HepG2 (cell line): ENCODE measurements around the gene GRHPR. TPM values are rescaled to one million over a fixed set of nuclear protein-coding genes. Genes with fewer than 3 reads are reported as not detected.

Source experiments
- BORCS8-MEF2B ChIP-seq: sonication (generic); formaldehyde crosslinking; IDR thresholded peaks from 2 replicates; pipeline ENCODE4 v1.8.0; 2022; ENCODE audit warnings: mild to moderate bottlenecking, missing genetic modification reagents
- CBX2 ChIP-seq, 2 experiments: fragments of 200-600 bp in 1 of 2; sonication (generic); formaldehyde crosslinking in 1 of 2; IDR thresholded peaks; 2 replicates each; pipeline versions ENCODE4 v1.7.0 to v1.8.1; 2018 to 2022; ENCODE audit warnings: low read depth in 2 of 2, low read length in 1 of 2, mild to moderate bottlenecking in 1 of 2, missing genetic modification reagents in 1 of 2
- CEBPB ChIP-seq: IDR thresholded peaks from 2 replicates; pipeline ENCODE4 v1.6.1; 2011; ENCODE audit warnings: low read depth, low read length, improper control_type of control experiment, borderline replicate concordance
- EED ChIP-seq: sonication (generic); formaldehyde crosslinking; IDR thresholded peaks from 2 replicates; pipeline ENCODE4 v1.5.0; 2020; ENCODE audit warnings: mild to moderate bottlenecking, missing genetic modification reagents
- FOXA1 ChIP-seq, 2 experiments: fragments of 450-650 bp in 1 of 2; sonication (generic) in 1 of 2; formaldehyde crosslinking in 1 of 2; IDR thresholded peaks; 2 replicates each; pipeline versions ENCODE4 v1.4.0 to v1.6.1; 2016 to 2020; ENCODE audit warnings: missing genetic modification reagents in 1 of 2
- ISX ChIP-seq: sonication (generic); formaldehyde crosslinking; conservative IDR thresholded peaks from 2 replicates; pipeline ENCODE4 v1.5.0; 2020; ENCODE audit warnings: missing genetic modification reagents
- KLF9 ChIP-seq: IDR thresholded peaks from 2 replicates; pipeline ENCODE4 v1.6.1; 2016; ENCODE audit warnings: low read depth
- KMT2B ChIP-seq: IDR thresholded peaks from 2 replicates; pipeline ENCODE4 v1.6.1; 2016; ENCODE audit warnings: missing genetic modification reagents, missing compliant biosample characterization
- NR2C2 ChIP-seq: sonication (generic); formaldehyde crosslinking; IDR thresholded peaks from 2 replicates; pipeline ENCODE4 v1.4.0; 2020; ENCODE audit warnings: missing genetic modification reagents, mild to moderate bottlenecking, moderate library complexity, borderline replicate concordance
- SKI ChIP-seq: fragments of 450-650 bp; IDR thresholded peaks from one replicate; pipeline ENCODE4 v1.6.1; 2018; ENCODE audit warnings: mild to moderate bottlenecking; ENCODE audit not compliant: partially characterized antibody
- SP4 ChIP-seq: sonication (generic); formaldehyde crosslinking; IDR thresholded peaks from 2 replicates; pipeline ENCODE4 v1.8.1; 2023; ENCODE audit warnings: mild to moderate bottlenecking, missing genetic modification reagents
- SRY ChIP-seq: sonication (generic); formaldehyde crosslinking; IDR thresholded peaks from 2 replicates; pipeline ENCODE4 v1.8.0; 2022; ENCODE audit warnings: mild to moderate bottlenecking, missing genetic modification reagents
- TMF1 ChIP-seq: sonication (generic); formaldehyde crosslinking; IDR thresholded peaks from 2 replicates; pipeline ENCODE4 v1.8.1; 2022; ENCODE audit warnings: low read depth, missing genetic modification reagents
- ZC3H13 ChIP-seq: sonication (generic); formaldehyde crosslinking; IDR thresholded peaks from 2 replicates; pipeline ENCODE4 v1.8.1; 2023; ENCODE audit warnings: mild to moderate bottlenecking, missing genetic modification reagents, moderate library complexity
- ZNF225 ChIP-seq: sonication (generic); formaldehyde crosslinking; IDR thresholded peaks from 2 replicates; pipeline ENCODE4 v1.4.0; 2020; ENCODE audit warnings: mild to moderate bottlenecking, missing genetic modification reagents
- ZNF747 ChIP-seq: sonication (generic); formaldehyde crosslinking; IDR thresholded peaks from 2 replicates; pipeline ENCODE4 v1.8.1; 2023; ENCODE audit warnings: missing genetic modification reagents, mild to moderate bottlenecking, borderline replicate concordance
- ZNF839 ChIP-seq: sonication (generic); formaldehyde crosslinking; IDR thresholded peaks from 2 replicates; pipeline ENCODE4 v1.4.0; 2020; ENCODE audit warnings: missing genetic modification reagents, mild to moderate bottlenecking, borderline replicate concordance
- polyA plus RNA-seq, 8 experiments: library from polyadenylated mRNA; depleted of rRNA in 3 of 8; stranded (reverse) in 7 of 8; unstranded in 1 of 8; fragments of >200 nt; fragmentation: Illumina TruSeq in 4 of 8; extraction: Trizol in 4 of 8; gene quantifications; 2 replicates each; pipeline versions ENCODE4 v1.2.1 to v1.2.3, GENCODE V29; 2011 to 2016; ENCODE audit warnings: low read depth in 4 of 8, missing spikeins in 1 of 8, mixed read lengths in 1 of 8; ENCODE audit not compliant: insufficient read depth in 1 of 8
- total RNA-seq, 5 experiments: library from RNA; depleted of rRNA; stranded (reverse); fragments of >200 nt; fragmentation: Illumina TruSeq; extraction: Trizol; gene quantifications; 2 replicates each; pipeline ENCODE4 v1.2.3, GENCODE V29; 2016; ENCODE audit warnings: low read depth in 1 of 5
- TF ChIP-seq, protein P1 (sequence below): sonication (generic); formaldehyde crosslinking; IDR thresholded peaks from 2 replicates; pipeline ENCODE4 v1.5.0; 2020; ENCODE audit warnings: mild to moderate bottlenecking, missing genetic modification reagents, moderate library complexity
- TF ChIP-seq, protein P2 (sequence below): sonication (generic); formaldehyde crosslinking; conservative IDR thresholded peaks from 2 replicates; pipeline ENCODE4 v1.8.0; 2022; ENCODE audit warnings: mild to moderate bottlenecking, moderate library complexity, missing genetic modification reagents
- TF ChIP-seq, protein P3 (sequence below), 2 experiments: sonication (generic) in 1 of 2; formaldehyde crosslinking in 1 of 2; IDR thresholded peaks; 2 replicates each; pipeline versions ENCODE4 v1.4.0 to v1.6.1; 2018 to 2020; ENCODE audit warnings: missing genetic modification reagents in 2 of 2, borderline replicate concordance in 1 of 2, low read depth in 1 of 2, mild to moderate bottlenecking in 1 of 2, missing biosample characterization in 1 of 2
- TF ChIP-seq, protein P4 (sequence below): sonication (generic); formaldehyde crosslinking; IDR thresholded peaks from 2 replicates; pipeline ENCODE4 v1.4.0; 2020; ENCODE audit warnings: missing genetic modification reagents

GRHPR gene
- total and polyA plus RNA-seq, 2 of the 13 experiments (the other 11 are each of a cell fraction or from before 2014, with no cell fraction given) = 113 to 115 TPM

DNA sequence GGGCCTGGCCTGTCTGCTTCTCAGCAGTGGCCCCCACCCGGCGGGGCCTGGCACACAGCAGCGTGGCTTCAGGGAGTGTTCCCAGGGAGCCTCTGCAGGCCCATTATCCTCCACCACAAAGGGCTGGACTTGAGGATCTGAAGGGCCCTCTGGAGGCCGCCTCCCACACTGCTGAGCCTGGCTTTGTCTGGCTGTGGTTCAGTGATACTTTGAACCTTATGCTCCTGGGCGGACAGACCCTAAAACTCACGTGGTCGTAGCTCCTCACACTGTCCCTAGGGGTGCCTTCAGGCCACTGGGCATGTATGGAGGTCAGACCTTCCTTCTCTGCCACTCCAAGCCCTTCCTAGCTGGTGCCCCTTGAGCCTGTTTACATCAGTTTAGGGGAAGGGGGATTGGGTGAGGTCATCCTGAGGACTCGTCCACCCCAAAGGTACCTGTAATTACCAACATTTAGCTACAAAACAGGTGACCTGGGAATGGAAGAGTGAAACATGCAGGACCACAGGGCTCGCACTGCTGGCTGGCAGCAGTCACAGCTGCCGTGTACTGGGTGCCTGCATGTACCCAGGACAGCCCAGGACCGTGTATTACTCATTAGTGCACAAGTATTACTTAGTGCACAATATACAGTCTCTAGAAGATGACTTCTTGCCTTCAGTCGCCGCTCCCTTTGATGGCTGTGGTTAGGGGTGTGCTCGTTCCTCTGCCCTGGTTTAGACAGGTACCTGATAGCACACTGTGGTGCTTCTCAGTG lies 8.5 kb downstream of the GRHPR start (continued):
- TF ChIP-seq, protein P1, sequence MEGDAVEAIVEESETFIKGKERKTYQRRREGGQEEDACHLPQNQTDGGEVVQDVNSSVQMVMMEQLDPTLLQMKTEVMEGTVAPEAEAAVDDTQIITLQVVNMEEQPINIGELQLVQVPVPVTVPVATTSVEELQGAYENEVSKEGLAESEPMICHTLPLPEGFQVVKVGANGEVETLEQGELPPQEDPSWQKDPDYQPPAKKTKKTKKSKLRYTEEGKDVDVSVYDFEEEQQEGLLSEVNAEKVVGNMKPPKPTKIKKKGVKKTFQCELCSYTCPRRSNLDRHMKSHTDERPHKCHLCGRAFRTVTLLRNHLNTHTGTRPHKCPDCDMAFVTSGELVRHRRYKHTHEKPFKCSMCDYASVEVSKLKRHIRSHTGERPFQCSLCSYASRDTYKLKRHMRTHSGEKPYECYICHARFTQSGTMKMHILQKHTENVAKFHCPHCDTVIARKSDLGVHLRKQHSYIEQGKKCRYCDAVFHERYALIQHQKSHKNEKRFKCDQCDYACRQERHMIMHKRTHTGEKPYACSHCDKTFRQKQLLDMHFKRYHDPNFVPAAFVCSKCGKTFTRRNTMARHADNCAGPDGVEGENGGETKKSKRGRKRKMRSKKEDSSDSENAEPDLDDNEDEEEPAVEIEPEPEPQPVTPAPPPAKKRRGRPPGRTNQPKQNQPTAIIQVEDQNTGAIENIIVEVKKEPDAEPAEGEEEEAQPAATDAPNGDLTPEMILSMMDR (CRISPR knock-in tag) = peak; percentile 74
- TF ChIP-seq KLF9 (CRISPR knock-in tag) = no peak
- no peak for TF ChIP-seq SRY
- TF ChIP-seq NR2C2 (CRISPR knock-in tag) = peak; percentile 52
- peak; percentile 44; the same call in 1 of the 2 replicates for TF ChIP-seq ZC3H13 (CRISPR knock-in tag)
- no peak for TF ChIP-seq ISX (CRISPR knock-in tag)
- TF ChIP-seq ZNF225 (CRISPR knock-in tag) = no peak
- 0 out of 2 replicates have a peak, but pooled peaks have one; percentile 51 for TF ChIP-seq KMT2B
- no peak for TF ChIP-seq CEBPB
- TF ChIP-seq SP4 (CRISPR knock-in tag) = 0 out of 2 replicates have a peak, but pooled peaks have one; percentile 5
- no peak for TF ChIP-seq CBX2 (IDR thresholded peaks at IDR 0.05; ENCODE audit: low read depth, low read length)
- TF ChIP-seq CBX2 (CRISPR knock-in tag; IDR thresholded peaks at IDR 0.05; ENCODE audit: low read depth) = no peak
- TF ChIP-seq EED (CRISPR knock-in tag) = no peak
- TF ChIP-seq ZNF839 (CRISPR knock-in tag) = no peak
- TF ChIP-seq, protein P2, sequence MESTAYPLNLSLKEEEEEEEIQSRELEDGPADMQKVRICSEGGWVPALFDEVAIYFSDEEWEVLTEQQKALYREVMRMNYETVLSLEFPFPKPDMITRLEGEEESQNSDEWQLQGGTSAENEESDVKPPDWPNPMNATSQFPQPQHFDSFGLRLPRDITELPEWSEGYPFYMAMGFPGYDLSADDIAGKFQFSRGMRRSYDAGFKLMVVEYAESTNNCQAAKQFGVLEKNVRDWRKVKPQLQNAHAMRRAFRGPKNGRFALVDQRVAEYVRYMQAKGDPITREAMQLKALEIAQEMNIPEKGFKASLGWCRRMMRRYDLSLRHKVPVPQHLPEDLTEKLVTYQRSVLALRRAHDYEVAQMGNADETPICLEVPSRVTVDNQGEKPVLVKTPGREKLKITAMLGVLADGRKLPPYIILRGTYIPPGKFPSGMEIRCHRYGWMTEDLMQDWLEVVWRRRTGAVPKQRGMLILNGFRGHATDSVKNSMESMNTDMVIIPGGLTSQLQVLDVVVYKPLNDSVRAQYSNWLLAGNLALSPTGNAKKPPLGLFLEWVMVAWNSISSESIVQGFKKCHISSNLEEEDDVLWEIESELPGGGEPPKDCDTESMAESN (CRISPR knock-in tag) = peak; percentile 60; the same call in 1 of the 2 replicates
- TF ChIP-seq, protein P3, sequence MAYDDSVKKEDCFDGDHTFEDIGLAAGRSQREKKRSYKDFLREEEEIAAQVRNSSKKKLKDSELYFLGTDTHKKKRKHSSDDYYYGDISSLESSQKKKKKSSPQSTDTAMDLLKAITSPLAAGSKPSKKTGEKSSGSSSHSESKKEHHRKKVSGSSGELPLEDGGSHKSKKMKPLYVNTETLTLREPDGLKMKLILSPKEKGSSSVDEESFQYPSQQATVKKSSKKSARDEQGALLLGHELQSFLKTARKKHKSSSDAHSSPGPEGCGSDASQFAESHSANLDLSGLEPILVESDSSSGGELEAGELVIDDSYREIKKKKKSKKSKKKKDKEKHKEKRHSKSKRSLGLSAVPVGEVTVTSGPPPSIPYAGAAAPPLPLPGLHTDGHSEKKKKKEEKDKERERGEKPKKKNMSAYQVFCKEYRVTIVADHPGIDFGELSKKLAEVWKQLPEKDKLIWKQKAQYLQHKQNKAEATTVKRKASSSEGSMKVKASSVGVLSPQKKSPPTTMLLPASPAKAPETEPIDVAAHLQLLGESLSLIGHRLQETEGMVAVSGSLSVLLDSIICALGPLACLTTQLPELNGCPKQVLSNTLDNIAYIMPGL (CRISPR knock-in tag; IDR thresholded peaks at IDR 0.05; ENCODE audit: borderline replicate concordance in 1 of 2, low read depth in 1 of 2) = peak in 1 of 2 experiments; percentile 44; a peak in 1 of 4 replicates
- no peak for TF ChIP-seq ZNF747 (CRISPR knock-in tag)
- TF ChIP-seq TMF1 (CRISPR knock-in tag) = no peak
- TF ChIP-seq FOXA1 (IDR thresholded peaks at IDR 0.05) = no peak
- 0 out of 2 replicates have a peak, but pooled peaks have one; percentile 16 for TF ChIP-seq FOXA1 (CRISPR knock-in tag; IDR thresholded peaks at IDR 0.05)
- TF ChIP-seq, protein P4, sequence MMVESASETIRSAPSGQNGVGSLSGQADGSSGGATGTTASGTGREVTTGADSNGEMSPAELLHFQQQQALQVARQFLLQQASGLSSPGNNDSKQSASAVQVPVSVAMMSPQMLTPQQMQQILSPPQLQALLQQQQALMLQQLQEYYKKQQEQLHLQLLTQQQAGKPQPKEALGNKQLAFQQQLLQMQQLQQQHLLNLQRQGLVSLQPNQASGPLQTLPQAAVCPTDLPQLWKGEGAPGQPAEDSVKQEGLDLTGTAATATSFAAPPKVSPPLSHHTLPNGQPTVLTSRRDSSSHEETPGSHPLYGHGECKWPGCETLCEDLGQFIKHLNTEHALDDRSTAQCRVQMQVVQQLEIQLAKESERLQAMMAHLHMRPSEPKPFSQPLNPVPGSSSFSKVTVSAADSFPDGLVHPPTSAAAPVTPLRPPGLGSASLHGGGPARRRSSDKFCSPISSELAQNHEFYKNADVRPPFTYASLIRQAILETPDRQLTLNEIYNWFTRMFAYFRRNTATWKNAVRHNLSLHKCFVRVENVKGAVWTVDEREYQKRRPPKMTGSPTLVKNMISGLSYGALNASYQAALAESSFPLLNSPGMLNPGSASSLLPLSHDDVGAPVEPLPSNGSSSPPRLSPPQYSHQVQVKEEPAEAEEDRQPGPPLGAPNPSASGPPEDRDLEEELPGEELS (CRISPR knock-in tag) = 0 out of 2 replicates have a peak, but pooled peaks have one; percentile 31
- TF ChIP-seq SKI = peak; percentile 55
- TF ChIP-seq BORCS8-MEF2B = peak; percentile 85
